ENCODE data around the gene NME5.

Gene NME5

GRCh38 chr5:138107213-138107612, 32.0 kb downstream of the NME5 start:
- TF ChIP-seq EZH2 (IDR thresholded peaks at IDR 0.05; ENCODE audit: borderline replicate concordance, low read depth, low read length, severe bottlenecking) (no peak), CTCF (IDR thresholded peaks at IDR 0.05; ENCODE audit: borderline replicate concordance, extremely low read depth, low read length, poor library complexity, severe bottlenecking) (no peak)
- no peaks in the 10 kb centered on the region for H4K20me1 ChIP-seq (ENCODE audit: insufficient read depth, low read length)
- no peak overlapping the region for H2AFZ ChIP-seq (ENCODE audit: low read depth, low read length)
- no peak for DNase-seq
- no peaks in the 10 kb centered on the region for H3K4me1 ChIP-seq (ENCODE audit: insufficient read depth, low read length)
- ATAC-seq (ENCODE audit: insufficient read depth, low read depth): no peak
- no peaks in the 10 kb centered on the region for H3K9me3 ChIP-seq (ENCODE audit: insufficient read depth, low read length, severe bottlenecking)
- peaks cover 9% of the 10 kb centered on the region for H3K27me3 ChIP-seq (ENCODE audit: insufficient read depth, low read length, poor library complexity)
- H3K4me2 ChIP-seq (ENCODE audit: insufficient read depth, low read length): no peak overlapping the region
- H3K27ac ChIP-seq (ENCODE audit: low read length): no peak overlapping the region
- no peaks in the 10 kb centered on the region for H3K79me2 ChIP-seq (ENCODE audit: insufficient read depth, low read length)
- no peak overlapping the region for H3K4me3 ChIP-seq (ENCODE audit: low read depth in 1 of 2, low read length in 2 of 2)
- no peak overlapping the region for H3K9ac ChIP-seq (ENCODE audit: low read depth, low read length)
- no peaks in the 10 kb centered on the region for H3K36me3 ChIP-seq (ENCODE audit: insufficient read depth, low read length)

- Histone ChIP-seq H3K4me3 (ENCODE audit: low read depth in 1 of 2, low read length in 2 of 2) (no peak overlapping the region), H3K27ac (ENCODE audit: low read length) (no peak overlapping the region), H3K9me3 (ENCODE audit: insufficient read depth, low read length, severe bottlenecking) (no peaks in the 10 kb centered on the region), H3K4me2 (ENCODE audit: insufficient read depth, low read length) (no peak overlapping the region), H3K79me2 (ENCODE audit: insufficient read depth, low read length) (no peaks in the 10 kb centered on the region), H3K9ac (ENCODE audit: low read depth, low read length) (no peak overlapping the region), H3K36me3 (ENCODE audit: insufficient read depth, low read length) (no peaks in the 10 kb centered on the region), H2AFZ (ENCODE audit: low read depth, low read length) (no peak overlapping the region), H3K27me3 (ENCODE audit: insufficient read depth, low read length, poor library complexity) (peaks cover 2% of the 10 kb centered on the region), H3K4me1 (ENCODE audit: insufficient read depth, low read length) (no peaks in the 10 kb centered on the region), H4K20me1 (ENCODE audit: insufficient read depth, low read length) (no peaks in the 10 kb centered on the region)
- TF ChIP-seq CTCF (IDR thresholded peaks at IDR 0.05; ENCODE audit: borderline replicate concordance, extremely low read depth, low read length, poor library complexity, severe bottlenecking) (no peak), EZH2 (IDR thresholded peaks at IDR 0.05; ENCODE audit: borderline replicate concordance, low read depth, low read length, severe bottlenecking) (no peak)
- ATAC-seq (ENCODE audit: insufficient read depth, low read depth) (no peak), DNase-seq (no peak)
These were observed 33.5 kb downstream of the NME5 start for GRCh38 chr5:138105709-138106108.

- no peak overlapping the region for H3K4me3 ChIP-seq (ENCODE audit: low read depth in 1 of 2, low read length in 2 of 2)
- H2AFZ ChIP-seq (ENCODE audit: low read depth, low read length): no peak overlapping the region
- no peaks in the 10 kb centered on the region for H3K27me3 ChIP-seq (ENCODE audit: insufficient read depth, low read length, poor library complexity)
- H3K4me2 ChIP-seq (ENCODE audit: insufficient read depth, low read length): no peak overlapping the region
- DNase-seq (no peak), ATAC-seq (ENCODE audit: insufficient read depth, low read depth) (no peak)
- H3K4me1 ChIP-seq (ENCODE audit: insufficient read depth, low read length): no peaks in the 10 kb centered on the region
- TF ChIP-seq EZH2 (IDR thresholded peaks at IDR 0.05; ENCODE audit: borderline replicate concordance, low read depth, low read length, severe bottlenecking): no peak
- no peak for TF ChIP-seq CTCF (IDR thresholded peaks at IDR 0.05; ENCODE audit: borderline replicate concordance, extremely low read depth, low read length, poor library complexity, severe bottlenecking)
- H3K79me2 ChIP-seq (ENCODE audit: insufficient read depth, low read length): no peaks in the 10 kb centered on the region
- H3K9me3 ChIP-seq (ENCODE audit: insufficient read depth, low read length, severe bottlenecking): no peaks in the 10 kb centered on the region
- H4K20me1 ChIP-seq (ENCODE audit: insufficient read depth, low read length): no peaks in the 10 kb centered on the region
- no peak overlapping the region for H3K9ac ChIP-seq (ENCODE audit: low read depth, low read length)
- H3K36me3 ChIP-seq (ENCODE audit: insufficient read depth, low read length): no peaks in the 10 kb centered on the region
- no peak overlapping the region for H3K27ac ChIP-seq (ENCODE audit: low read length)
These were observed 36.0 kb downstream of the NME5 start for GRCh38 chr5:138103319-138103637.

Measured in DND-41 (cell line).